Mesenchymal stem cell (in vitro differentiated cells and primary cell): ENCODE data around the gene FXYD6.
"Not testable (repeated sequence)": the region's sequence is repeated elsewhere in the genome, so short reads cannot be mapped to it uniquely, and the experiment has no call there.

Source experiments
- DNase-seq: peaks from one replicate; pipeline ENCODE4 v3.0.0-alpha.2; 2013
- H2AFZ ChIP-seq: one replicate; pipeline ENCODE4 v1.6.1; 2013; ENCODE audit warnings: low read depth, mild to moderate bottlenecking, control low read depth, inconsistent platforms, low read length, moderate library complexity
- H2AK5ac ChIP-seq: 2 replicates; pipeline ENCODE4 v1.6.1; 2013; ENCODE audit warnings: low read length, moderate library complexity, mild to moderate bottlenecking, inconsistent platforms; ENCODE audit not compliant: severe bottlenecking
- H2BK120ac ChIP-seq: one replicate; pipeline ENCODE4 v1.6.1; 2013; ENCODE audit warnings: low read depth, mild to moderate bottlenecking, inconsistent platforms, low read length, moderate library complexity
- H2BK12ac ChIP-seq, 2 experiments: one replicate each; pipeline ENCODE4 v1.6.1; 2013; ENCODE audit warnings: inconsistent platforms in 2 of 2, low read length in 2 of 2, mild to moderate bottlenecking in 2 of 2, moderate library complexity in 2 of 2, control low read depth in 1 of 2
- H2BK15ac ChIP-seq: one replicate; pipeline ENCODE4 v1.6.1; 2013; ENCODE audit warnings: mild to moderate bottlenecking, low read depth, inconsistent platforms; ENCODE audit not compliant: poor library complexity, severe bottlenecking
- H2BK5ac ChIP-seq: 2 replicates; pipeline ENCODE4 v1.6.1; 2013; ENCODE audit warnings: low read depth, mild to moderate bottlenecking, low read length, control low read depth, inconsistent platforms; ENCODE audit not compliant: poor library complexity, severe bottlenecking
- H3K14ac ChIP-seq, 2 experiments: one replicate each; pipeline ENCODE4 v1.6.1; 2013; ENCODE audit warnings: inconsistent platforms in 2 of 2, low read length in 2 of 2, control low read depth in 1 of 2, mild to moderate bottlenecking in 1 of 2, moderate library complexity in 1 of 2
- H3K18ac ChIP-seq, 2 experiments: one replicate each; pipeline ENCODE4 v1.6.1; 2013; ENCODE audit warnings: inconsistent platforms in 2 of 2, low read length in 2 of 2, control low read depth in 1 of 2, low read depth in 1 of 2, mild to moderate bottlenecking in 1 of 2
- H3K23ac ChIP-seq, 2 experiments: one replicate each; pipeline ENCODE4 v1.6.1; 2013; ENCODE audit warnings: inconsistent platforms in 2 of 2, low read length in 2 of 2, mild to moderate bottlenecking in 2 of 2, moderate library complexity in 2 of 2, control low read depth in 1 of 2
- H3K27ac ChIP-seq: 2 replicates; pipeline ENCODE4 v1.5.1; 2013; ENCODE audit warnings: mild to moderate bottlenecking, moderate library complexity, low read length, control low read depth, inconsistent platforms; ENCODE audit not compliant: poor library complexity, severe bottlenecking
- H3K27me3 ChIP-seq, 2 experiments: 2 replicates each; pipeline versions ENCODE4 v1.6.1 to v1.7.0; 2013; ENCODE audit warnings: low read length in 2 of 2, mild to moderate bottlenecking in 2 of 2, moderate library complexity in 2 of 2, control low read depth in 1 of 2, inconsistent platforms in 1 of 2; ENCODE audit not compliant: control insufficient read depth in 1 of 2, insufficient read depth in 1 of 2
- H3K36me3 ChIP-seq, 2 experiments: 2 replicates each; pipeline versions ENCODE4 v1.6.1 to v1.7.0; 2013; ENCODE audit warnings: low read length in 2 of 2, control low read depth in 1 of 2, inconsistent platforms in 1 of 2, low read depth in 1 of 2, mild to moderate bottlenecking in 1 of 2; ENCODE audit not compliant: insufficient read depth in 2 of 2, control insufficient read depth in 1 of 2
- H3K4ac ChIP-seq, 2 experiments: one replicate each; pipeline ENCODE4 v1.6.1; 2013; ENCODE audit warnings: inconsistent platforms in 2 of 2, low read length in 2 of 2, mild to moderate bottlenecking in 2 of 2, moderate library complexity in 2 of 2, control low read depth in 1 of 2, low read depth in 1 of 2
- H3K4me1 ChIP-seq: 2 replicates; pipeline ENCODE4 v1.6.1; 2013; ENCODE audit warnings: low read depth, low read length, control low read depth; ENCODE audit not compliant: control insufficient read depth, insufficient read depth
- H3K4me2 ChIP-seq: 2 replicates; pipeline ENCODE4 v1.6.1; 2013; ENCODE audit warnings: low read length, mild to moderate bottlenecking, inconsistent platforms; ENCODE audit not compliant: poor library complexity, severe bottlenecking
- H3K4me3 ChIP-seq, 2 experiments: 2 replicates each; pipeline versions ENCODE4 v1.5.1 to v1.7.0; 2013; ENCODE audit warnings: low read length in 2 of 2, mild to moderate bottlenecking in 2 of 2, control low read depth in 1 of 2, low read depth in 1 of 2; ENCODE audit not compliant: insufficient read depth in 1 of 2
- H3K79me1 ChIP-seq: replicated peaks from 2 replicates; pipeline ENCODE4 v1.6.1; 2013; ENCODE audit warnings: mild to moderate bottlenecking, control low read depth, low read length, inconsistent platforms; ENCODE audit not compliant: poor library complexity, severe bottlenecking
- H3K9ac ChIP-seq: 2 replicates; pipeline ENCODE4 v1.7.0; 2013; ENCODE audit warnings: mild to moderate bottlenecking, low read length, moderate library complexity
- H3K9me3 ChIP-seq: 2 replicates; pipeline ENCODE4 v1.7.0; 2013; ENCODE audit warnings: mild to moderate bottlenecking, low read length; ENCODE audit not compliant: control insufficient read depth
- H4K8ac ChIP-seq: one replicate; pipeline ENCODE4 v1.6.1; 2013; ENCODE audit warnings: inconsistent platforms, mild to moderate bottlenecking, low read length, moderate library complexity
- H4K91ac ChIP-seq: one replicate; pipeline ENCODE4 v1.6.1; 2013; ENCODE audit warnings: mild to moderate bottlenecking, low read length, inconsistent platforms
- WGBS: methylation state at CpG from one replicate; pipeline ENCODE4 v1.1.7; 2013; ENCODE audit warnings: mixed read lengths; 5-methylcytosine and 5-hydroxymethylcytosine counted together

FXYD6 gene

DNA sequence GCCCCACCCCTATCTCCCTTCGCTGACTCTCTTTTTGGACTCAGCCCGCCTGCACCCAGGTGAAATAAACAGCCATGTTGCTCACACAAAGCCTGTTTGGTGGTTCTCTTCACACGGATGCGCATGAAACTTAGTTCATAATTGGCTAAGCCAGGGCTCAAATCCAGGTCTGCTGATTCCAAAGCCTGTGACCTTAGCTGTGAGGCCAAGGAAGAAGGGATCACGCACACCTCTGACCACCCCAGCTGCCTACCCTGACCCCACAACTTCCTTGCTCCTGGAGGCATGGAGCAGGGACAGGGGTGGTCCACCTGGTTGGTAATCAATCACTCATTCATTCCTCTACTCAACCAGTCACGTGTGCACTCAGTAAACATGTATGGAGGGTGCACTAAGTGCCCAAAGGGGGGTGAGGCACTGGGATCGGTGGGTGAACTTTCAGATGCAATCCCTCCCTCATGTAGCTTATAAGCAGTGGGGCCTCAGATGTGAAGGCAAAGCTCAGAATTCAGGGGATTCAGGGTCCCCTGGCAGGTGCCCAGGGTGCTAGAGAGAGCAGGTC lies 62.2 kb downstream of the FXYD6 start:
- H4K91ac ChIP-seq, result no peak overlapping the region
- no peaks in the 10 kb centered on the region for H3K79me1 ChIP-seq
- H2AK5ac ChIP-seq, result peak overlapping the region; percentile 42
- H3K23ac ChIP-seq, result no peak overlapping the region
- WGBS, result 88% methylated on average over 7 of the region's 7 CpGs
- DNase-seq, result no peak
- peak overlapping the region in 1 of 2 experiments; percentile 66 for H2BK12ac ChIP-seq
- no peak overlapping the region for H3K18ac ChIP-seq
- H3K27ac ChIP-seq, result peak overlapping the region; percentile 94
- H2AFZ ChIP-seq, result peak overlapping the region; percentile 14
- H3K4ac ChIP-seq, result no peak overlapping the region
- H3K4me2 ChIP-seq, result peak overlapping the region; percentile 55
- H2BK120ac ChIP-seq, result no peak overlapping the region
- H3K27me3 ChIP-seq, result peaks cover 0 to 11% of the 10 kb centered on the region in 2 experiments
- peaks cover 0 to 1% of the 10 kb centered on the region in 2 experiments for H3K36me3 ChIP-seq
- H3K14ac ChIP-seq, result peak overlapping the region in 1 of 2 experiments; percentile 91
- no peak overlapping the region for H4K8ac ChIP-seq
- peak overlapping the region; percentile 83 for H2BK5ac ChIP-seq
- no peaks in the 10 kb centered on the region for H3K9me3 ChIP-seq
- H3K9ac ChIP-seq, result no peak overlapping the region
- no peak overlapping the region for H3K4me3 ChIP-seq
- H3K4me1 ChIP-seq, result peaks cover 46% of the 10 kb centered on the region
- H2BK15ac ChIP-seq, result no peak overlapping the region

DNA sequence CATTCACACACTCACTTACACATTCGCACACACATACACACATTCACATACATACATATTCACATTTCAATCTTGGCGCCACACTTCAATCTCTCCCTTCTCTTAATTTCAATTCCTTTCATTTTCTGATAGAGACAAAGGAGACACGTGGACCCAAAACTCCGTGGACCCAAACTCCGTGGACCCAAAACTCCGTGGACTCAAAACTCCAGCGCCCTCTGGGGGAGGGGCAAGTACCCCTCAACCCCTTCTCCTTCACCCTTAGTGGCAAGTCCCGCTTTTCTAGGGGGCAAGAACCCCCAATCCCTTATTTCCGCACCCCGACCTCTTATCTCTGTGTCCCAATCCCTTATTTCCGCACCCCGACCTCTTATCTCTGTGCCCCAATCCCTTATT lies 66.4 kb downstream of the FXYD6 start:
- not testable (repeated sequence) for H2BK15ac ChIP-seq, H4K91ac ChIP-seq, H3K4me2 ChIP-seq, H2BK120ac ChIP-seq, H3K4ac ChIP-seq, H4K8ac ChIP-seq, H2AK5ac ChIP-seq, H2AFZ ChIP-seq, H3K23ac ChIP-seq, H3K4me3 ChIP-seq, H2BK5ac ChIP-seq, DNase-seq, H2BK12ac ChIP-seq, H3K9ac ChIP-seq, H3K9me3 ChIP-seq
- peaks cover 21% of the 10 kb centered on the region for H3K4me1 ChIP-seq
- H3K79me1 ChIP-seq, result peaks cover 17% of the 10 kb centered on the region
- peaks cover 0 to 47% of the 10 kb centered on the region in 2 experiments for H3K27me3 ChIP-seq
- 91% methylated on average over 12 of the region's 12 CpGs for WGBS
- peak overlapping the region in 1 of 2 experiments; percentile 96 for H3K14ac ChIP-seq
- peaks cover 0 to 11% of the 10 kb centered on the region in 2 experiments for H3K36me3 ChIP-seq
- peak overlapping the region; percentile 55 for H3K27ac ChIP-seq
- peak overlapping the region in 1 of 2 experiments; percentile 49 for H3K18ac ChIP-seq

DNA sequence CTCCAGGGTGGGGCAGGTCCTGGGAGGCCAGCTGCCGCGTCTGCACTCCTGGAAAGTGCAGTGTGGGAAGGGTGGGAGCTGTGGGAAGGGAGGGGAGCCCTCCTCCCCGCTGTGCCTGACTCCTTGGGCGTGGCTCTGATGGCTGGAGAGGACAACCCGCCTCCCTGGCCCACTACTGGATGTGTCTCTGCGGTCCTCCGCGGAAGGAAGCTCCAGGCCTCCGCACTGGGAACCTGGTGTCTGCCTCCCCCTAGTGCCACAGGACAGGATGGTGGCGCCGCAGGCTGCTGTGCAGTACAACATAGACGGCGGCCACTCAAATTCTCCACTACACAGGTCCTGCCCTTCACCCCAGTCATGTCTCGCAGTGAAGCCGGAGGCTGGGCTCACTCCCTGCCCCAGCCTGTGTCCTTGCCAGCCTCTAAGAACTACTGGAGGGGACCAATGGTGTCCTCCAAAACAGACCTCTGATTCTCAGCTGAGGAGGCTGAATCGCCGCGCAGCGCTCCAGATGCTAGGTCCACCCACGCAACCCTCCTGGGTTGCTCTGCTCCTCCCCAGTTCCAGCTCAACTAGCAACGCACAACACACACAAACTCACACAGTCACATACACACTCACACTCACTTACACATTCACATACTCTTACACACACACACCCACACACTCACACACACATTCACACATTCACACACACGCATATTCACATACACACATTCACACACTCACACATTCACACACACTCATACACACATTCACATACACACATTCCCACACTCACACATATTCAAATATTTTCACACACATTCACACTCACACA lies 67.0 kb downstream of the FXYD6 start:
- no peak overlapping the region for H3K23ac ChIP-seq
- H3K9me3 ChIP-seq, result no peaks in the 10 kb centered on the region
- peak overlapping the region; percentile 45 for H4K8ac ChIP-seq
- peaks cover 0 to 11% of the 10 kb centered on the region in 2 experiments for H3K36me3 ChIP-seq
- H3K4ac ChIP-seq, result peak overlapping the region in 1 of 2 experiments; percentile 55
- peak overlapping the region; percentile 5 for H4K91ac ChIP-seq
- H3K4me1 ChIP-seq, result peaks cover 17% of the 10 kb centered on the region
- peak overlapping the region in 1 of 2 experiments; percentile 74 for H2BK12ac ChIP-seq
- no peak overlapping the region for H2BK15ac ChIP-seq
- WGBS, result 47% methylated on average over 22 of the region's 22 CpGs
- peak overlapping the region; percentile 18 for H2AFZ ChIP-seq
- H3K27ac ChIP-seq, result peak overlapping the region; percentile 55
- peaks cover 0 to 43% of the 10 kb centered on the region in 2 experiments for H3K27me3 ChIP-seq
- peak overlapping the region; percentile 47 for H3K4me2 ChIP-seq
- H3K9ac ChIP-seq, result peak overlapping the region; percentile 30
- peak overlapping the region in 1 of 2 experiments; percentile 96 for H3K14ac ChIP-seq
- H3K4me3 ChIP-seq, result peak overlapping the region; percentile 21 to 61
- peak overlapping the region; percentile 39 for H2AK5ac ChIP-seq
- H3K18ac ChIP-seq, result peak overlapping the region; percentile 14 to 49
- peak overlapping the region; percentile 10 for H2BK5ac ChIP-seq
- H2BK120ac ChIP-seq, result no peak overlapping the region
- H3K79me1 ChIP-seq, result peaks cover 18% of the 10 kb centered on the region
- peak; percentile 57 for DNase-seq

DNA sequence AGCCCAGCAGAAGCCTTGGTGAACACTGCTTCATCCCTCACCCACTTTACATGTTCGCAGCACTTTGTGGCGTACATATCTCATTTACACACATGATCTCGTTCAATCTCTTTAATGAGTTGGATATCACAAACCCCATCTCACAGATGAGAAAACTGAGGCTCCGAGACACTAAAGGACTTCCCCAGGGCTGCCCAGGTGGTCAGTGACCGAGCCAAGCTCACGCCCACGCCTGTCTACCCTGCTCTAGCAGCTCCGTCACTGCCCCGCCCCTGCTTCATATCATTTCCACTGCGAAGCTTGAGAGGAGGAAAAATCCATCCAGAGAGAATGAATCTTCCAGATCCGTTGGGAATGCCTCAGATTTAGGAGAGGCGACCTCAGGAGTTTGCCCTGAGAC lies 67.7 kb downstream of the FXYD6 start:
- H2BK12ac ChIP-seq, result no peak overlapping the region
- H3K36me3 ChIP-seq, result peaks cover 0 to 15% of the 10 kb centered on the region in 2 experiments
- peaks cover 0 to 46% of the 10 kb centered on the region in 2 experiments for H3K27me3 ChIP-seq
- H2BK5ac ChIP-seq, result no peak overlapping the region
- no peak for DNase-seq
- no peak overlapping the region for H2AFZ ChIP-seq
- H3K79me1 ChIP-seq, result peaks cover 23% of the 10 kb centered on the region
- H3K4me1 ChIP-seq, result peaks cover 13% of the 10 kb centered on the region
- 86% methylated on average over 12 of the region's 12 CpGs for WGBS
- H3K14ac ChIP-seq, result no peak overlapping the region
- no peaks in the 10 kb centered on the region for H3K9me3 ChIP-seq
- H3K27ac ChIP-seq, result peak overlapping the region; percentile 55
- H3K18ac ChIP-seq, result peak overlapping the region in 1 of 2 experiments; percentile 46
- no peak overlapping the region for H3K23ac ChIP-seq
- H3K4me3 ChIP-seq, result peak overlapping the region in 1 of 2 experiments; percentile 61
- H4K91ac ChIP-seq, result no peak overlapping the region
- H2BK15ac ChIP-seq, result no peak overlapping the region
- H3K4me2 ChIP-seq, result peak overlapping the region; percentile 47
- no peak overlapping the region for H2BK120ac ChIP-seq
- H3K4ac ChIP-seq, result no peak overlapping the region
- peak overlapping the region; percentile 30 for H3K9ac ChIP-seq
- no peak overlapping the region for H4K8ac ChIP-seq
- H2AK5ac ChIP-seq, result peak overlapping the region; percentile 6
